GM23248 (cell line): ENCODE data around the gene LRP1. TPM values are rescaled to one million over a fixed set of nuclear protein-coding genes. Genes with fewer than 3 reads are reported as not detected.
A peak's percentile ranks its signal among the peaks of the same experiment; 100 is the strongest.

Experiments
- DNase-seq: peaks from one replicate; pipeline ENCODE4 v3.0.0-alpha.2; 2015
- H2AFZ ChIP-seq: fragments of 200-600 bp; sonication (generic); 2 replicates; pipeline ENCODE4 v1.6.1; 2016; ENCODE audit warnings: antibody characterized with exemption
- H3F3A ChIP-seq: fragments of 200-600 bp; sonication (generic); 2 replicates; pipeline ENCODE4 v1.6.1; 2016; ENCODE audit warnings: mild to moderate bottlenecking, antibody characterized with exemption, mixed run types; ENCODE audit not compliant: insufficient read depth
- H3K27ac ChIP-seq: fragments of 200-600 bp; sonication (generic); 2 replicates; pipeline ENCODE4 v1.5.1; 2016; ENCODE audit warnings: mild to moderate bottlenecking
- H3K27me3 ChIP-seq: fragments of 200-600 bp; sonication (generic); replicated peaks from 2 replicates; pipeline ENCODE4 v1.6.1; 2016; ENCODE audit warnings: mild to moderate bottlenecking; ENCODE audit not compliant: insufficient read depth
- H3K36me3 ChIP-seq: fragments of 200-600 bp; sonication (generic); 2 replicates; pipeline ENCODE4 v1.6.1; 2016; ENCODE audit warnings: low read depth, mild to moderate bottlenecking
- H3K4me1 ChIP-seq: fragments of 200-600 bp; sonication (generic); 2 replicates; pipeline ENCODE4 v1.6.1; 2016; ENCODE audit warnings: mild to moderate bottlenecking; ENCODE audit not compliant: insufficient read depth
- H3K4me2 ChIP-seq: fragments of 200-600 bp; sonication (generic); one replicate; pipeline ENCODE4 v1.6.1; 2016; ENCODE audit warnings: mild to moderate bottlenecking; ENCODE audit not compliant: unreplicated experiment
- H3K4me3 ChIP-seq: fragments of 200-600 bp; sonication (generic); 2 replicates; pipeline ENCODE4 v1.5.1; 2016; ENCODE audit warnings: mild to moderate bottlenecking
- H3K79me2 ChIP-seq: fragments of 200-600 bp; sonication (generic); 2 replicates; pipeline ENCODE4 v1.6.1; 2016; ENCODE audit warnings: mild to moderate bottlenecking; ENCODE audit not compliant: insufficient read depth
- H3K9ac ChIP-seq: fragments of 200-600 bp; sonication (generic); 2 replicates; pipeline ENCODE4 v1.6.1; 2016; ENCODE audit warnings: mild to moderate bottlenecking
- H3K9me2 ChIP-seq: fragments of 200-600 bp; sonication (generic); 2 replicates; pipeline ENCODE4 v1.6.1; 2016; ENCODE audit warnings: mixed run types, mild to moderate bottlenecking, moderate library complexity; ENCODE audit not compliant: insufficient read depth
- H3K9me3 ChIP-seq: fragments of 200-600 bp; sonication (generic); one replicate; pipeline ENCODE4 v1.6.1; 2017; ENCODE audit warnings: low read depth
- H4K20me1 ChIP-seq: fragments of 200-600 bp; sonication (generic); 2 replicates; pipeline ENCODE4 v1.6.0; 2016; ENCODE audit not compliant: insufficient read depth
- EZH2 ChIP-seq: fragments of 200-600 bp; sonication (generic); IDR thresholded peaks from 2 replicates; pipeline ENCODE4 v1.6.1; 2018; ENCODE audit warnings: antibody characterized with exemption, mild to moderate bottlenecking; ENCODE audit not compliant: insufficient read depth, poor library complexity, severe bottlenecking
- EZH2phosphoT487 ChIP-seq: fragments of 200-600 bp; sonication (generic); IDR thresholded peaks from 2 replicates; pipeline ENCODE4 v1.6.1; 2018; ENCODE audit warnings: antibody characterized with exemption, moderate library complexity, mild to moderate bottlenecking, low read depth; ENCODE audit not compliant: insufficient read depth
- WGBS, 2 experiments: methylation state at CpG; one replicate each; pipeline ENCODE4 v1.1.6; 2015 to 2017; ENCODE audit warnings: low lambda C conversion rate in 2 of 2, low coverage in 1 of 2; ENCODE audit errors: missing lambda C conversion rate in 2 of 2; 5-methylcytosine and 5-hydroxymethylcytosine counted together
- in situ Hi-C: fragments of 300-500 bp; cut with MboI; formaldehyde crosslinking; loops from 2 replicates; pipeline ENCODE4 v1.15.0; 2020
- polyA plus RNA-seq: library from polyadenylated mRNA; unstranded; fragments of >200 nt; fragmentation: Nextera tagmentation; extraction: Ambion mirVana; gene quantifications from 2 replicates; pipeline ENCODE4 v1.2.1, GENCODE V29; 2016
- total RNA-seq: library from RNA; depleted of rRNA; stranded (reverse); fragments of >200 nt; shearing (Covaris generic); gene quantifications from 2 replicates; pipeline ENCODE4 v1.2.3, GENCODE V29; 2014

The LRP1 gene
- total and polyA plus RNA-seq, 2 experiments from 2014 or later = 166 to 257 TPM

GRCh38 chr12:57088354-57089270, 39.7 kb upstream of the LRP1 start, which contains the start of gene NAB2:
TSS of gene NAB2 (plus strand) at chr12:57089114. CDS start at chr12:57089272, 158 bp downstream.
- in situ Hi-C loops = no loop called here
- no peaks in the 10 kb centered on the region for H3K27me3 ChIP-seq
- peak within 1 kb of the TSS; percentile 91 for H3K9ac ChIP-seq
- H3K79me2 ChIP-seq = peaks cover 42% of the 10 kb centered on the region
- WGBS, 2 experiments = 1 to 2% methylated on average over 30 to 90 of the region's 91 CpGs
- H3K4me3 ChIP-seq = peak within 1 kb of the TSS; percentile 93
- peaks cover 21% of the 10 kb centered on the region for H3K36me3 ChIP-seq
- H3K4me1 ChIP-seq = peaks cover 29% of the 10 kb centered on the region
- H3K4me2 ChIP-seq = peak within 1 kb of the TSS; percentile 86
- H2AFZ ChIP-seq = no peak within 1 kb of the TSS
- H3K9me3 ChIP-seq = no peaks in the 10 kb centered on the region
- DNase-seq = peak; percentile 98
- no peak for TF ChIP-seq EZH2
- no peak for TF ChIP-seq EZH2phosphoT487
- H3K9me2 ChIP-seq = no peaks in the 10 kb centered on the region
- H3F3A ChIP-seq = peaks cover 34% of the 10 kb centered on the region
- H4K20me1 ChIP-seq = no peaks in the 10 kb centered on the region
- peak within 1 kb of the TSS; percentile 99 for H3K27ac ChIP-seq

GRCh38 chr12:57089271-57090245, 38.7 kb upstream of the LRP1 start:
- in situ Hi-C loops = no loop called here

GRCh38 chr12:57090490-57090889, 37.8 kb upstream of the LRP1 start:
- Histone ChIP-seq H4K20me1 (no peaks in the 10 kb centered on the region), H3K4me2 (peak overlapping the region; percentile 86), H3K9me2 (no peaks in the 10 kb centered on the region), H3K79me2 (peaks cover 42% of the 10 kb centered on the region), H3K36me3 (peaks cover 26% of the 10 kb centered on the region), H3K27ac (peak overlapping the region; percentile 85), H3K9ac (peak overlapping the region; percentile 89), H3K4me1 (peaks cover 36% of the 10 kb centered on the region), H2AFZ (no peak overlapping the region), H3K4me3 (peak overlapping the region; percentile 93), H3K9me3 (no peaks in the 10 kb centered on the region), H3K27me3 (no peaks in the 10 kb centered on the region), H3F3A (peaks cover 39% of the 10 kb centered on the region)
- 18% methylated on average over 6 of the region's 6 CpGs for WGBS, 2 experiments
- peak; percentile 51 for DNase-seq
- TF ChIP-seq EZH2 (no peak), EZH2phosphoT487 (no peak)
- in situ Hi-C loops = no loop called here

More at GRCh38 chr12:57089271-57090245, 38.7 kb upstream of the LRP1 start:
- no peaks in the 10 kb centered on the region for H3K27me3 ChIP-seq
- H3K9me2 ChIP-seq = no peaks in the 10 kb centered on the region
- DNase-seq = peak; percentile 73
- H3K9ac ChIP-seq = peak overlapping the region; percentile 89
- peak overlapping the region; percentile 85 for H3K27ac ChIP-seq
- 1 to 2% methylated on average over 40 to 45 of the region's 45 CpGs for WGBS, 2 experiments
- H3K4me3 ChIP-seq = peak overlapping the region; percentile 93
- peaks cover 23% of the 10 kb centered on the region for H3K36me3 ChIP-seq
- TF ChIP-seq EZH2phosphoT487 (no peak), EZH2 (no peak)
- H3K9me3 ChIP-seq = no peaks in the 10 kb centered on the region
- peaks cover 37% of the 10 kb centered on the region for H3K4me1 ChIP-seq
- H4K20me1 ChIP-seq = no peaks in the 10 kb centered on the region
- peak overlapping the region; percentile 86 for H3K4me2 ChIP-seq
- peaks cover 42% of the 10 kb centered on the region for H3K79me2 ChIP-seq
- H2AFZ ChIP-seq = no peak overlapping the region
- peaks cover 38% of the 10 kb centered on the region for H3F3A ChIP-seq
